RWPE2 (cell line): ENCODE results near the gene CEACAM8.

Experiments used
- ATAC-seq: fragments of 200-7000 bp; cut with Tn5 transposase; 3 replicates; pipeline ENCODE4 v1.9.1; 2021; ENCODE audit warnings: low read depth
- DNase-seq: peaks from one replicate; pipeline ENCODE4 v3.0.0-alpha.2; 2020; ENCODE audit warnings: low spot score
- H3K27ac ChIP-seq: fragments of 450-650 bp; 2 replicates; pipeline ENCODE4 v1.5.1; 2017; ENCODE audit warnings: mild to moderate bottlenecking; ENCODE audit not compliant: poor library complexity, severe bottlenecking
- H3K27me3 ChIP-seq: fragments of 250-450 bp; sonication (Bioruptor Pico); 2 replicates; pipeline ENCODE4 v1.5.1; 2021; ENCODE audit warnings: mild to moderate bottlenecking, moderate library complexity; ENCODE audit not compliant: insufficient read depth, poor library complexity, severe bottlenecking
- H3K36me3 ChIP-seq: fragments of 250-450 bp; sonication (Bioruptor Pico); 2 replicates; pipeline ENCODE4 v1.5.1; 2020; ENCODE audit warnings: low read depth, mild to moderate bottlenecking, moderate library complexity
- H3K4me1 ChIP-seq: fragments of 250-450 bp; sonication (Bioruptor Pico); 2 replicates; pipeline ENCODE4 v1.5.1; 2021; ENCODE audit warnings: mild to moderate bottlenecking, moderate library complexity; ENCODE audit not compliant: insufficient read depth, poor library complexity, severe bottlenecking
- H3K4me3 ChIP-seq: fragments of 250-450 bp; sonication (Bioruptor Pico); 2 replicates; pipeline ENCODE4 v1.5.1; 2021; ENCODE audit warnings: mild to moderate bottlenecking, moderate library complexity; ENCODE audit not compliant: severe bottlenecking
- H3K9me3 ChIP-seq: fragments of 250-450 bp; sonication (Bioruptor Pico); 2 replicates; pipeline ENCODE4 v1.5.1; 2021; ENCODE audit warnings: mild to moderate bottlenecking, moderate library complexity; ENCODE audit not compliant: severe bottlenecking
- TF ChIP-seq, protein P1 (sequence below): fragments of 450-650 bp; IDR thresholded peaks from one replicate; pipeline ENCODE4 v1.5.1; 2017; ENCODE audit warnings: mild to moderate bottlenecking, moderate library complexity; ENCODE audit not compliant: poor library complexity, severe bottlenecking

Gene CEACAM8

DNA sequence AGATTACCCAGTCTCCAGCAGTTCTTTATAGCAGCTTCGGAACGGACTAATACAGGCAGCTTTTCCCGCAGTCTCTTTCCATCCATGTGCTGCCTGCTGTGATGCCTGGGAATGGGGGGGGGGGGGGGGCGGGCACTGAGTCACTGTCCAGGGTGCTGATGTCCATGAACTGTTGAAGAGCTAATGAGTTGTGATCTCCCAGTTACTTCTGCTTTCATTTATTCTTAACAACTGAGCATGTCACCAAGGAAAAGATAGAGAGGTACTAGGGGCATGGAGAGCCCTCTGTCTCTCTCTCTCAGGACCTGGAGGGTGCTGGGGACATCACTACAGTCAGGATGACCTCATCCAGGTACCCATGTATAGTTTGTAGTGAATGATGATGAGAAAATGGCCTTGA is 46.2 kb downstream of the CEACAM8 start:
- ATAC-seq (no peak), DNase-seq (no peak)
- TF ChIP-seq, protein P1, sequence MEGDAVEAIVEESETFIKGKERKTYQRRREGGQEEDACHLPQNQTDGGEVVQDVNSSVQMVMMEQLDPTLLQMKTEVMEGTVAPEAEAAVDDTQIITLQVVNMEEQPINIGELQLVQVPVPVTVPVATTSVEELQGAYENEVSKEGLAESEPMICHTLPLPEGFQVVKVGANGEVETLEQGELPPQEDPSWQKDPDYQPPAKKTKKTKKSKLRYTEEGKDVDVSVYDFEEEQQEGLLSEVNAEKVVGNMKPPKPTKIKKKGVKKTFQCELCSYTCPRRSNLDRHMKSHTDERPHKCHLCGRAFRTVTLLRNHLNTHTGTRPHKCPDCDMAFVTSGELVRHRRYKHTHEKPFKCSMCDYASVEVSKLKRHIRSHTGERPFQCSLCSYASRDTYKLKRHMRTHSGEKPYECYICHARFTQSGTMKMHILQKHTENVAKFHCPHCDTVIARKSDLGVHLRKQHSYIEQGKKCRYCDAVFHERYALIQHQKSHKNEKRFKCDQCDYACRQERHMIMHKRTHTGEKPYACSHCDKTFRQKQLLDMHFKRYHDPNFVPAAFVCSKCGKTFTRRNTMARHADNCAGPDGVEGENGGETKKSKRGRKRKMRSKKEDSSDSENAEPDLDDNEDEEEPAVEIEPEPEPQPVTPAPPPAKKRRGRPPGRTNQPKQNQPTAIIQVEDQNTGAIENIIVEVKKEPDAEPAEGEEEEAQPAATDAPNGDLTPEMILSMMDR: no peak
- H3K27ac ChIP-seq: no peak overlapping the region
- H3K27me3 ChIP-seq: no peaks in the 10 kb centered on the region
- no peaks in the 10 kb centered on the region for H3K36me3 ChIP-seq
- no peaks in the 10 kb centered on the region for H3K9me3 ChIP-seq
- no peak overlapping the region for H3K4me3 ChIP-seq
- no peaks in the 10 kb centered on the region for H3K4me1 ChIP-seq

DNA sequence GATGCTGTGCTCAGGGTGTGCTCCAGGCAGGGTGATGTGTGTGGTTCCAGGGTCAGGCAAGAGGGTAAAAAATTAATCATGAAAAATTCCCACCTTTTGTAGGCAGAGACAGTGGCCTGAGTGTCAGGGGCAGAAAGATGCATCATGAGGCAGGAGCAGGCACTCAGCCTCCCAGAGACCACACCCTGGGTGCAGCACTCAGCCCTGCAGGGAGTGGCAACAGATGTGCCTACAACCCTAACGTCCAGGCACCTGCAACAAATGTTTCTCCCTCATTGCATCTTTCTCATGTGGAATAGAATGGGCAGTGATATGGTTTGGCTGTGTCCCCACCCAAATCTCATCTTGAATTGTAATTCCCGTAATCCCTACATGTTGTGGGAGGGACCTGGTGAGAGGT is 46.8 kb downstream of the CEACAM8 start:
- Histone ChIP-seq H3K36me3 (no peaks in the 10 kb centered on the region), H3K4me3 (no peak overlapping the region), H3K9me3 (no peaks in the 10 kb centered on the region), H3K4me1 (no peaks in the 10 kb centered on the region), H3K27me3 (no peaks in the 10 kb centered on the region), H3K27ac (no peak overlapping the region)
- DNase-seq (no peak), ATAC-seq (no peak)
- TF ChIP-seq, protein P1: no peak

DNA sequence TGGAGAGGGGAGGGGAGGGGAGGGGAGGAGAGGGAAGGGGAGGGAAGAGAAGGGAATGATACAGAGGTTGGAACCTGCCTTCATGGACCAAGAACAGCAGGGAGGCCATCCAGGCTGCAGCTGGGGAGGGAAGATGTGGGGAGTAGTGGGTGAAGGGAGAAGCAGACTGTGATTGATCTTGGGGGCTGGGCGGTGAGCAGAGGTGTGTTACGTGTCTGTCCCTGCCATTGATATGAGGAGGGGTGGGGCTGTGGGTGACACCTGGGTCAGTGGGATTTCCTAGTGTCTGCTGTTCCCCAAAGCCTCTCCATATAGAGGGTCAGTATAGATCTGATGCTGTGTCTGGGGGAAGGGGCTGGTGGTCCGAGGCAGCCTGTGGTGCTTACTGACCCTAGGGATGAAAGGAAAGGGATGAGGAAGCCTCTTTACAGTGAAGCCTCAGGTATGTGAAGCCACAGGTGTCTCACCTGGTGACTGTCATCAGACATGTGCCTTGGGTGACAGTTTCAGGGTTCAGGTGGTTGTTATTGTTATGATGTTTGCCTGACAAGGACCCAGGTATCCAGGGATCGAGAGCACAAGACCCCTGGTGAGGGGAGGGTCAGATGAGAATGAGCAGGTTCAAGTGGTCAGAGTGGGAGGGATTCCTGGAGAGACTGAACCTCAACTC is 47.8 kb downstream of the CEACAM8 start:
- TF ChIP-seq, protein P1: no peak
- Histone ChIP-seq H3K4me1 (no peaks in the 10 kb centered on the region), H3K36me3 (no peaks in the 10 kb centered on the region), H3K27ac (no peak overlapping the region), H3K4me3 (no peak overlapping the region), H3K9me3 (no peaks in the 10 kb centered on the region), H3K27me3 (no peaks in the 10 kb centered on the region)
- ATAC-seq (no peak), DNase-seq (no peak)

DNA sequence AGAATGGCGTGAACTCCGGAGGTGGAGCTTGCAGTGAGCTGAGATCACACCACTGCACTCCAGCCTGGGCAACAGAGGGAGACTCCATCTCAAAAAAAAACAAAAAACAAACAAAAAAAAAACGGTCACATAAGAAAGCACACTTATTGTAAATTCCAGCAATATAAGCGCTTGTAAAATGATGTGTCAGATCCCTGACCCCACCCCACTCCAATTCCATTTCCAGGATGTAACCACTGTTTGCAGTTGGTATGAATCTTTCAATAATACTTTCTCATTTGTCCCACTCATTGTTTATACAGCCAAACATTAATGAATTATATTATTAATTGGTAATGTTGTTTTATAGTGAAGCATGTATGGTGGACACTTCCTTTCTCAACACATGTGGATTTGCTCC is 50.6 kb downstream of the CEACAM8 start:
- Histone ChIP-seq H3K4me1 (no peaks in the 10 kb centered on the region), H3K27ac (no peak overlapping the region), H3K4me3 (no peak overlapping the region), H3K36me3 (no peaks in the 10 kb centered on the region), H3K27me3 (no peaks in the 10 kb centered on the region), H3K9me3 (no peaks in the 10 kb centered on the region)
- ATAC-seq (no peak), DNase-seq (no peak)
- TF ChIP-seq, protein P1: no peak

DNA sequence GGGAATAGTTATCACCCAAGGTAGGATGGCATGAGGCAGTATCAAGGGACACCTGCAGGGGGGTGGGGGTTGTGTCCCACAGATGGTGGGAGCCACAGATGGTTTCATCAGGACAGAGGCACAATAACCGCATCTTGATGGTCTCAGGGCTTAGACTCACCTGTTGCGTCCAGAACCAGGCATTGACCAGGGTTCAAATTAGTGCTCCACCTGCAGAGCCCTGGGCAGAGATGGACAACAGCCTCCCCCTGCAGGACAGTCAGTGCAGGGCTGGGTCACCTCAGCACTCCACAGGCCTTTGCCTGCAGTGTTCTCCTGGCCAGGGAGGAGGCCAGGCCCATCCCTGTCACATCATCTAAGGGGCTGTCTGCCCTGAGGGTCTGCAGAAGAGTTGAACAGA is 51.9 kb downstream of the CEACAM8 start:
- Histone ChIP-seq H3K27me3 (no peaks in the 10 kb centered on the region), H3K27ac (no peak overlapping the region), H3K36me3 (no peaks in the 10 kb centered on the region), H3K4me1 (no peaks in the 10 kb centered on the region), H3K4me3 (no peak overlapping the region), H3K9me3 (no peaks in the 10 kb centered on the region)
- TF ChIP-seq, protein P1: no peak
- no peak for DNase-seq
- no peak for ATAC-seq
